Loucy (cell line): ENCODE results near the gene CPSF4.

Experiments
- H2AFZ ChIP-seq: fragments of 200-600 bp; sonication (generic); 2 replicates; pipeline ENCODE4 v1.6.0; 2016; ENCODE audit warnings: antibody characterized with exemption, mild to moderate bottlenecking, low read length, moderate library complexity
- H3F3A ChIP-seq: fragments of 200-600 bp; 2 replicates; pipeline ENCODE4 v1.6.0; 2016; ENCODE audit warnings: antibody characterized with exemption, low read depth, mild to moderate bottlenecking
- H3K27me3 ChIP-seq: fragments of 200-600 bp; sonication (generic); 2 replicates; pipeline ENCODE4 v1.6.1; 2014; ENCODE audit warnings: low read length, mild to moderate bottlenecking; ENCODE audit not compliant: insufficient read depth, poor library complexity, severe bottlenecking
- H3K36me3 ChIP-seq: fragments of 200-600 bp; sonication (generic); 2 replicates; pipeline ENCODE4 v1.6.1; 2016; ENCODE audit warnings: low read length; ENCODE audit not compliant: insufficient read depth
- H3K4me1 ChIP-seq: fragments of 200-600 bp; sonication (generic); 2 replicates; pipeline ENCODE4 v1.5.1; 2014; ENCODE audit warnings: low read length, mild to moderate bottlenecking; ENCODE audit not compliant: insufficient read depth, poor library complexity, severe bottlenecking
- H3K4me2 ChIP-seq: fragments of 200-600 bp; sonication (generic); 2 replicates; pipeline ENCODE4 v1.6.0; 2014; ENCODE audit warnings: antibody characterized with exemption, low read length, low read depth, mild to moderate bottlenecking; ENCODE audit not compliant: poor library complexity, severe bottlenecking
- H3K4me3 ChIP-seq: fragments of 200-600 bp; sonication (generic); 2 replicates; pipeline ENCODE4 v1.5.1; 2014; ENCODE audit warnings: low read length, mild to moderate bottlenecking, mixed read lengths; ENCODE audit not compliant: poor library complexity, severe bottlenecking
- H3K79me2 ChIP-seq: fragments of 200-600 bp; sonication (generic); 2 replicates; pipeline ENCODE4 v1.6.1; 2014; ENCODE audit warnings: low read length; ENCODE audit not compliant: insufficient read depth
- H3K9ac ChIP-seq: fragments of 200-600 bp; sonication (generic); 2 replicates; pipeline ENCODE4 v1.6.0; 2014; ENCODE audit warnings: mild to moderate bottlenecking, low read depth, low read length, moderate library complexity; ENCODE audit not compliant: poor library complexity, severe bottlenecking
- H3K9me2 ChIP-seq: fragments of 200-600 bp; sonication (generic); replicated peaks from 2 replicates; pipeline ENCODE4 v1.6.1; 2016; ENCODE audit warnings: low read depth, low read length, mixed read lengths
- H3K9me3 ChIP-seq: fragments of 200-600 bp; sonication (generic); 2 replicates; pipeline ENCODE4 v1.6.1; 2014; ENCODE audit warnings: mild to moderate bottlenecking, antibody characterized with exemption, low read length, low read depth; ENCODE audit not compliant: insufficient read depth
- H4K20me1 ChIP-seq: fragments of 200-600 bp; sonication (generic); 2 replicates; pipeline ENCODE4 v1.6.0; 2014; ENCODE audit warnings: antibody characterized with exemption, low read length, mild to moderate bottlenecking; ENCODE audit not compliant: insufficient read depth, poor library complexity, severe bottlenecking
- EZH2phosphoT487 ChIP-seq: fragments of 200-600 bp; IDR thresholded peaks from 2 replicates; pipeline ENCODE4 v1.6.1; 2018; ENCODE audit warnings: antibody characterized with exemption, mild to moderate bottlenecking, moderate library complexity, borderline replicate concordance
- TF ChIP-seq, protein P1 (sequence below): fragments of 200-600 bp; sonication (generic); conservative IDR thresholded peaks from 2 replicates; pipeline ENCODE4 v1.5.1; 2014; ENCODE audit warnings: mild to moderate bottlenecking, antibody characterized with exemption, low read length

CPSF4 gene

GRCh38 chr7:99446096-99446495 lies 7.4 kb downstream of the CPSF4 start:
- no peak overlapping the region for H3K4me3 ChIP-seq
- H3K9me3 ChIP-seq: no peaks in the 10 kb centered on the region
- H2AFZ ChIP-seq: no peak overlapping the region
- TF ChIP-seq, protein P1, sequence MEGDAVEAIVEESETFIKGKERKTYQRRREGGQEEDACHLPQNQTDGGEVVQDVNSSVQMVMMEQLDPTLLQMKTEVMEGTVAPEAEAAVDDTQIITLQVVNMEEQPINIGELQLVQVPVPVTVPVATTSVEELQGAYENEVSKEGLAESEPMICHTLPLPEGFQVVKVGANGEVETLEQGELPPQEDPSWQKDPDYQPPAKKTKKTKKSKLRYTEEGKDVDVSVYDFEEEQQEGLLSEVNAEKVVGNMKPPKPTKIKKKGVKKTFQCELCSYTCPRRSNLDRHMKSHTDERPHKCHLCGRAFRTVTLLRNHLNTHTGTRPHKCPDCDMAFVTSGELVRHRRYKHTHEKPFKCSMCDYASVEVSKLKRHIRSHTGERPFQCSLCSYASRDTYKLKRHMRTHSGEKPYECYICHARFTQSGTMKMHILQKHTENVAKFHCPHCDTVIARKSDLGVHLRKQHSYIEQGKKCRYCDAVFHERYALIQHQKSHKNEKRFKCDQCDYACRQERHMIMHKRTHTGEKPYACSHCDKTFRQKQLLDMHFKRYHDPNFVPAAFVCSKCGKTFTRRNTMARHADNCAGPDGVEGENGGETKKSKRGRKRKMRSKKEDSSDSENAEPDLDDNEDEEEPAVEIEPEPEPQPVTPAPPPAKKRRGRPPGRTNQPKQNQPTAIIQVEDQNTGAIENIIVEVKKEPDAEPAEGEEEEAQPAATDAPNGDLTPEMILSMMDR: no peak
- TF ChIP-seq EZH2phosphoT487: no peak
- H3K9ac ChIP-seq: no peak overlapping the region
- peaks cover 4% of the 10 kb centered on the region for H4K20me1 ChIP-seq
- peaks cover 19% of the 10 kb centered on the region; the same call in 1 of the 2 replicates for H3K79me2 ChIP-seq
- no peaks in the 10 kb centered on the region for H3K27me3 ChIP-seq
- H3F3A ChIP-seq: no peaks in the 10 kb centered on the region
- H3K4me1 ChIP-seq: peaks cover 4% of the 10 kb centered on the region
- peaks cover 53% of the 10 kb centered on the region; the same call in 1 of the 2 replicates for H3K36me3 ChIP-seq
- no peaks in the 10 kb centered on the region for H3K9me2 ChIP-seq
- H3K4me2 ChIP-seq: no peak overlapping the region

DNA sequence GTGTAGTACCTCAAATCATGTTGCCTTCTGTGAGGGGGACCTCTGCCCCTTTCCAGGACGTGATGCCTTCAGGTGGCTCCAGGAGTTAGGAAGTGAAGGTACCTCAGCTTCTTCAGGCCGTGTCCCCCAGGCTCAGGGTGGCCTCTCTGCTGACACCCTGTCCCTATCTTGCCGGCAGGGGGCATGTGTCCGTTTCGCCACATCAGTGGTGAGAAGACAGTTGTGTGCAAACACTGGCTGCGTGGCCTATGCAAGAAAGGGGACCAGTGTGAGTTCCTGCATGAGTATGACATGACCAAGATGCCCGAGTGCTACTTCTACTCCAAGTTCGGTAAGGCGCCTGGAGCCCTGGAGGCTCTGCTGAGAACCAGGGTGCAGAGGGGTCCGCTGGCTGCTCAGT lies 9.2 kb downstream of the CPSF4 start:
- peaks cover 4% of the 10 kb centered on the region; the same call in 1 of the 2 replicates for H3K79me2 ChIP-seq
- peaks cover 64% of the 10 kb centered on the region; the same call in 1 of the 2 replicates for H3K36me3 ChIP-seq
- no peaks in the 10 kb centered on the region for H4K20me1 ChIP-seq
- TF ChIP-seq EZH2phosphoT487: no peak
- TF ChIP-seq, protein P1: 0 out of 2 replicates have a peak, but pooled peaks have one; percentile 20
- H3F3A ChIP-seq: no peaks in the 10 kb centered on the region
- no peak overlapping the region for H3K9ac ChIP-seq
- H3K27me3 ChIP-seq: no peaks in the 10 kb centered on the region
- no peak overlapping the region for H2AFZ ChIP-seq
- no peaks in the 10 kb centered on the region for H3K9me3 ChIP-seq
- H3K9me2 ChIP-seq: no peaks in the 10 kb centered on the region
- no peak overlapping the region for H3K4me2 ChIP-seq
- H3K4me3 ChIP-seq: no peak overlapping the region
- H3K4me1 ChIP-seq: no peaks in the 10 kb centered on the region

GRCh38 chr7:99448855-99449254 lies 10.1 kb downstream of the CPSF4 start:
- Histone ChIP-seq H3K36me3 (peaks cover 70% of the 10 kb centered on the region; the same call in 1 of the 2 replicates), H3K4me3 (no peak overlapping the region), H3K4me2 (no peak overlapping the region), H3K79me2 (peaks cover 4% of the 10 kb centered on the region; the same call in 1 of the 2 replicates), H3K4me1 (no peaks in the 10 kb centered on the region), H3K9me2 (no peaks in the 10 kb centered on the region), H3F3A (no peaks in the 10 kb centered on the region), H4K20me1 (no peaks in the 10 kb centered on the region), H3K27me3 (no peaks in the 10 kb centered on the region), H3K9ac (no peak overlapping the region), H3K9me3 (no peaks in the 10 kb centered on the region), H2AFZ (no peak overlapping the region)
- no peak for TF ChIP-seq EZH2phosphoT487
- TF ChIP-seq, protein P1: no peak
